Activated CD4-positive, alpha-beta T cell treated with anti-CD3 and anti-CD28 coated beads for 4 hours (primary cell): Measurements from ENCODE around the gene FXR2.
"Not testable (repeated sequence)": the region's sequence is repeated elsewhere in the genome, so short reads cannot be mapped to it uniquely, and the experiment has no call there.

Source experiments
- DNase-seq, 2 donors: peaks; one replicate each; pipeline ENCODE4 v3.0.0-alpha.2; 2020

FXR2 gene

GRCh38 chr17:7627250-7628121 is 12.8 kb upstream of the FXR2 start, which contains the start of gene SAT2:
Gene SAT2, minus strand, starts transcription at chr17:7627821. Its CDS starts 186 bp downstream, at chr17:7627635.
- DNase-seq, result peak; percentile 86 to 87

GRCh38 chr17:7626956-7627249 is 12.2 kb upstream of the FXR2 start:
- DNase-seq, result no peak

GRCh38 chr17:7626307-7626706 is 11.6 kb upstream of the FXR2 start:
- DNase-seq, result no peak

GRCh38 chr17:7625749-7626148 is 11.1 kb upstream of the FXR2 start:
- not testable (repeated sequence) for DNase-seq

GRCh38 chr17:7623661-7624060 is 9.0 kb upstream of the FXR2 start:
- DNase-seq, result no peak

GRCh38 chr17:7620835-7621234 is 6.1 kb upstream of the FXR2 start:
- DNase-seq, result no peak

- DNase-seq, result no peak
These were observed 3.9 kb upstream of the FXR2 start for GRCh38 chr17:7618608-7619007.

- no peak for DNase-seq
These were observed 609 bp upstream of the FXR2 start for GRCh38 chr17:7615265-7615747.

- no peak for DNase-seq
These were observed 800 bp downstream of the FXR2 start for GRCh38 chr17:7613769-7614424.

GRCh38 chr17:7612294-7612640 is 2.4 kb downstream of the FXR2 start:
- DNase-seq, result no peak

- no peak for DNase-seq
These were observed 2.9 kb downstream of the FXR2 start for GRCh38 chr17:7611635-7612293.

GRCh38 chr17:7610641-7611040 is 4.1 kb downstream of the FXR2 start:
- no peak for DNase-seq

GRCh38 chr17:7606280-7606679 is 8.4 kb downstream of the FXR2 start:
- DNase-seq, result no peak

GRCh38 chr17:7597561-7597960 is 17.1 kb downstream of the FXR2 start:
- not testable (repeated sequence) for DNase-seq

- no peak for DNase-seq
These were observed 21.4 kb downstream of the FXR2 start for GRCh38 chr17:7593296-7593695.

- DNase-seq, result no peak
These were observed 22.2 kb downstream of the FXR2 start for GRCh38 chr17:7592422-7593021.

- no peak for DNase-seq
These were observed 23.1 kb downstream of the FXR2 start for GRCh38 chr17:7591596-7591995.

- DNase-seq, result no peak
These were observed 24.0 kb downstream of the FXR2 start for GRCh38 chr17:7590743-7591142.

GRCh38 chr17:7589891-7590691 is 24.6 kb downstream of the FXR2 start, which contains the start of gene SOX15:
Gene SOX15, minus strand, starts transcription at chr17:7590094. Its CDS starts 418 bp downstream, at chr17:7589676.
- DNase-seq, result no peak

- DNase-seq, result peak; percentile 63 to 68
These were observed 25.4 kb downstream of the FXR2 start for GRCh38 chr17:7589204-7589868.

GRCh38 chr17:7588553-7589203 is 26.0 kb downstream of the FXR2 start:
- no peak for DNase-seq
